Prostate gland (tissue), 2 donors: ENCODE measurements around the gene STPG3. TPM values are rescaled to one million over a fixed set of nuclear protein-coding genes. Genes with fewer than 3 reads are reported as not detected.
A peak's percentile ranks its signal among the peaks of the same experiment; 100 is the strongest.

Source experiments
- DNase-seq: peaks from one replicate; pipeline ENCODE4 v3.0.0-alpha.2; 2019; ENCODE audit warnings: low spot score
- H3K27ac ChIP-seq, 2 donors: fragments of 200-600 bp; sonication (generic); 2 replicates each; pipeline ENCODE4 v1.5.1; 2017 to 2019
- H3K27me3 ChIP-seq: fragments of 200-600 bp; sonication (generic); replicated peaks from 2 replicates; pipeline ENCODE4 v1.5.1; 2019; ENCODE audit not compliant: insufficient read depth
- H3K36me3 ChIP-seq, 2 donors: fragments of 200-600 bp; sonication (generic); 1 replicate in 1 of 2; 2 replicates in 1 of 2; pipeline versions ENCODE4 v1.5.1 to v1.8.1; 2017 to 2019
- H3K4me1 ChIP-seq: fragments of 200-600 bp; sonication (generic); replicated peaks from 2 replicates; pipeline ENCODE4 v1.5.1; 2019
- H3K4me3 ChIP-seq, 2 donors: fragments of 200-600 bp; sonication (generic); 2 replicates each; pipeline ENCODE4 v1.5.1; 2017 to 2019
- H3K9me3 ChIP-seq: fragments of 200-600 bp; sonication (generic); 2 replicates; pipeline ENCODE4 v1.5.1; 2017
- CTCF ChIP-seq, 4 experiments: fragments of 200-600 bp in 2 of 4; fragments of 450-650 bp in 2 of 4; sonication (generic) in 2 of 4; IDR thresholded peaks; 1 replicate in 3 of 4; 2 replicates in 1 of 4; pipeline ENCODE4 v1.5.1; 2016 to 2019; ENCODE audit warnings: antibody characterized with exemption in 4 of 4, mild to moderate bottlenecking in 2 of 4, moderate library complexity in 2 of 4
- POLR2A ChIP-seq: fragments of 450-650 bp; IDR thresholded peaks from one replicate; pipeline ENCODE4 v1.6.1; 2016; ENCODE audit warnings: antibody characterized with exemption, mild to moderate bottlenecking
- POLR2AphosphoS5 ChIP-seq: sonication (generic); formaldehyde crosslinking; IDR thresholded peaks from one replicate; pipeline ENCODE4 v1.6.1; 2017; ENCODE audit warnings: antibody characterized with exemption
- WGBS: methylation state at CpG from one replicate; pipeline ENCODE4 v1.1.5; 2018; 5-methylcytosine and 5-hydroxymethylcytosine counted together
- intact Hi-C: fragments of 100-400 bp; cut with DNase I; formaldehyde crosslinking; loops from one replicate; pipeline ENCODE4 v1.14.2; 2022
- total RNA-seq, 2 donors: library from RNA; depleted of rRNA; stranded (reverse); fragments of >200 nt; gene quantifications; one replicate each; pipeline ENCODE4 v1.1.0, GENCODE V29; 2016

Gene STPG3
- total RNA-seq, 2 donors from 2014 or later, result 4.2 TPM; not detected in 1

GRCh38 chr9:137298401-137299202 lies 47.5 kb downstream of the STPG3 start:
- no peak for TF ChIP-seq CTCF (IDR thresholded peaks at IDR 0.05)
- TF ChIP-seq POLR2A, result no peak
- peak; percentile 12 for TF ChIP-seq POLR2AphosphoS5
- peaks cover 23% of the 10 kb centered on the region for H3K4me1 ChIP-seq
- no peaks in the 10 kb centered on the region for H3K36me3 ChIP-seq
- DNase-seq, result no peak
- peak overlapping the region in 1 of 2 donors; percentile 2 for H3K4me3 ChIP-seq
- no peaks in the 10 kb centered on the region for H3K27me3 ChIP-seq
- H3K27ac ChIP-seq, result peak overlapping the region; percentile 78 to 94
- 55% methylated on average over 24 of the region's 24 CpGs for WGBS
- H3K9me3 ChIP-seq, result no peaks in the 10 kb centered on the region
- intact Hi-C loops, result loop anchor here (10.0 kb wide), 2 partner anchors 106 to 226 kb away; no protein-coding TSS in a partner anchor

- Histone ChIP-seq H3K27me3 (no peaks in the 10 kb centered on the region), H3K36me3 (no peaks in the 10 kb centered on the region), H3K4me1 (peaks cover 25% of the 10 kb centered on the region), H3K4me3 (peak overlapping the region in 1 of 2 donors; percentile 2), H3K9me3 (no peaks in the 10 kb centered on the region), H3K27ac (peak overlapping the region; percentile 78 to 94)
- WGBS, result 53% methylated on average over 10 of the region's 10 CpGs
- no peak for DNase-seq
- intact Hi-C loops, result loop anchor here (10.0 kb wide), 2 partner anchors 106 to 226 kb away; no protein-coding TSS in a partner anchor
- TF ChIP-seq POLR2A (no peak), POLR2AphosphoS5 (no peak), CTCF (IDR thresholded peaks at IDR 0.05) (no peak)
These were observed 48.1 kb downstream of the STPG3 start for GRCh38 chr9:137299203-137299565.

GRCh38 chr9:137299938-137300337 lies 48.9 kb downstream of the STPG3 start:
- H3K4me1 ChIP-seq, result peaks cover 26% of the 10 kb centered on the region
- peak overlapping the region; percentile 40 to 55 for H3K4me3 ChIP-seq
- intact Hi-C loops, result loop anchor here (10.0 kb wide), 2 partner anchors 105 to 225 kb away; no protein-coding TSS in a partner anchor
- TF ChIP-seq CTCF (IDR thresholded peaks at IDR 0.05) (no peak), POLR2AphosphoS5 (peak; percentile 40)
- H3K27me3 ChIP-seq, result no peaks in the 10 kb centered on the region
- no peaks in the 10 kb centered on the region for H3K9me3 ChIP-seq
- 19% methylated on average over 16 of the region's 16 CpGs for WGBS
- no peaks in the 10 kb centered on the region for H3K36me3 ChIP-seq
- H3K27ac ChIP-seq, result peak overlapping the region; percentile 78 to 94
- no peak for DNase-seq

- WGBS, result under 1% methylated on average over 25 of the region's 25 CpGs
- Histone ChIP-seq H3K9me3 (no peaks in the 10 kb centered on the region), H3K36me3 (no peaks in the 10 kb centered on the region), H3K4me1 (peaks cover 30% of the 10 kb centered on the region), H3K27ac (peak overlapping the region; percentile 78 to 94), H3K4me3 (peak overlapping the region; percentile 40 to 55), H3K27me3 (no peaks in the 10 kb centered on the region)
- intact Hi-C loops, result no loop called here
- TF ChIP-seq CTCF (IDR thresholded peaks at IDR 0.05) (peak in 1 of 4 experiments; percentile 1), POLR2AphosphoS5 (peak; percentile 70), POLR2A (no peak)
- peak; percentile 80 for DNase-seq
These were observed 49.5 kb downstream of the STPG3 start for GRCh38 chr9:137300567-137301080.
